ENCODE data around the gene CAP1. TPM values are rescaled to one million over a fixed set of nuclear protein-coding genes. Genes with fewer than 3 reads are reported as not detected.

CAP1 gene
- polyA plus RNA-seq, 1 experiment: 585 TPM

- Histone ChIP-seq H3K27me3 (ENCODE audit: control insufficient read depth, insufficient read depth, low read length) (no peaks in the 10 kb centered on the region), H3K4me3 (ENCODE audit: low read depth, low read length) (peak overlapping the region; percentile 97), H3K36me3 (ENCODE audit: control insufficient read depth, insufficient read depth, low read length) (0 out of 2 replicates have a peak, but pooled peaks cover 1% of the 10 kb centered on the region)
- no peak for TF ChIP-seq CTCF (IDR thresholded peaks at IDR 0.05; ENCODE audit: insufficient read depth, low read depth, low read length)
- CTCF ChIA-PET: interaction anchor here (1.1 to 2.7 kb wide), 4 partner anchors 40 to 120 kb away, joined by 3 to 8 read pairs (median 4); no protein-coding TSS in a partner anchor
- DNase-seq (ENCODE audit: low read depth): no peak
- POLR2A ChIA-PET: interaction anchor here (0.6 to 0.7 kb wide), 3 partner anchors 67 to 198 kb away, joined by 3 to 4 read pairs (median 4); no protein-coding TSS in a partner anchor
Measured at GRCh38 chr1:40039245-40039756, 1.2 kb upstream of the CAP1 start.

DNA sequence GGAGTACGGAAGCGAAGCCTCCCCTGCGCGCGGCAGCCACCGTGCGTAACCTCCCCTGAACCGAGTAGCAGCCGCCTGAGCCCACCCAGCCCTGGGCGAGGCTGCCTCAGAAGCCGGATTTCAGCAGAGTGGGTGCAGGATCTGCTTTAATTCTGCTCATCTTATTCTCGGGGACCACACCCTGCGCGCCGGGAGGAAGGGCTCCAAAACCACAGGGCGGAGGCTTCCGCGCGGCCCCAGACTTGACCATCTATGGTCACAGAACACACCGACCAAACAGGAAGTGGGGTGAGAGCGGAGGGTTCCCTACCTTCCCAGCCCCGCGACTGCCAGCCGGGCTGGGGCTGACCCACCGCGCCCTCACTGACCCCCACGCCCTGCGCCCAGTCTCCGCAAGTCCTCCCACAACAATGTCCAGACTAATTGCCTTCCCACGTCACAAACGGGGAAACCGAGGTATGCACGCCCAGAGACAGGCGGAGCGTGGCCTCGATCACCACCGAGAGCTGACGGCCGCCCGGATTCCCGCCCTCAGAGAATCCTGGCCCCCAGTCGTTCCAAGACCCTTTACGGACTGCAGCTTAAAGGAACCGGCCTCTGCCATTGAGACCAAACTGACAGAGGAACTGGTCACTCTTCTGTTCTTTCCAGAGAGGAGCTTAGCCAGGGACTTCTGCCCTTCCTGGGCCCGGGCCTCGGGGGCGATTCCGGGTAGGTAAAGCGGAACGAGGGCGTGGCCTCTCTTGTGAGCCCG lies 595 bp upstream of the CAP1 start:
- ChIA-PET CTCF (interaction anchor here (0.7 to 2.7 kb wide), 6 partner anchors 40 to 120 kb away, joined by 3 to 8 read pairs (median 4); no protein-coding TSS in a partner anchor), POLR2A (interaction anchor here (0.6 to 0.8 kb wide), 6 partner anchors 10 to 1673 kb away, joined by 3 to 7 read pairs (median 3); no protein-coding TSS in a partner anchor)
- Histone ChIP-seq H3K4me3 (ENCODE audit: low read depth, low read length) (peak overlapping the region; percentile 97), H3K36me3 (ENCODE audit: control insufficient read depth, insufficient read depth, low read length) (0 out of 2 replicates have a peak, but pooled peaks cover 1% of the 10 kb centered on the region), H3K27me3 (ENCODE audit: control insufficient read depth, insufficient read depth, low read length) (no peaks in the 10 kb centered on the region)
- TF ChIP-seq CTCF (IDR thresholded peaks at IDR 0.05; ENCODE audit: insufficient read depth, low read depth, low read length): no peak
- peak; percentile 50 for DNase-seq (ENCODE audit: low read depth)

DNA sequence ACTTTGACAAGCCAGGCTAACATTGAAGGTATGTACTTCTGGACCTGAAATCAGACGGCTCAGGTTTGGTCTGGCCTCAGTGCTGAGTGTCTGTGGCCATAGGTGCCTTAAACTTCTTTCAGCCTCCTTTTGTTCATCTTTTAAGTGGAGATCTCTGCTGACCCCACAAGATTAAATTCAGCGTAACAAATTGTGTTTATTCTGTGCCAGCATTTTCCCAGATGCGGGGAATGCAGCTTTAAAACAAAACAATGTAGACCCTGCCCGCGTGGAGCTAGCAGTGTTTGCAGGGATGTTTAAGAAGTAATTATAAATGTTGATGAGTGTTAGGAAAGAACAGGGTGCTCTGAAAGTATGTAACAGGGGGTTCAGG lies 923 bp downstream of the CAP1 start:
- no peak for DNase-seq (ENCODE audit: low read depth)
- POLR2A ChIA-PET: no interaction called here
- Histone ChIP-seq H3K36me3 (ENCODE audit: control insufficient read depth, insufficient read depth, low read length) (0 out of 2 replicates have a peak, but pooled peaks cover 1% of the 10 kb centered on the region), H3K4me3 (ENCODE audit: low read depth, low read length) (peak overlapping the region; percentile 97), H3K27me3 (ENCODE audit: control insufficient read depth, insufficient read depth, low read length) (no peaks in the 10 kb centered on the region)
- CTCF ChIA-PET: interaction anchor here (0.9 to 2.7 kb wide), 2 partner anchors 9 to 122 kb away, joined by 3 to 8 read pairs; no protein-coding TSS in a partner anchor
- no peak for TF ChIP-seq CTCF (IDR thresholded peaks at IDR 0.05; ENCODE audit: insufficient read depth, low read depth, low read length)

DNA sequence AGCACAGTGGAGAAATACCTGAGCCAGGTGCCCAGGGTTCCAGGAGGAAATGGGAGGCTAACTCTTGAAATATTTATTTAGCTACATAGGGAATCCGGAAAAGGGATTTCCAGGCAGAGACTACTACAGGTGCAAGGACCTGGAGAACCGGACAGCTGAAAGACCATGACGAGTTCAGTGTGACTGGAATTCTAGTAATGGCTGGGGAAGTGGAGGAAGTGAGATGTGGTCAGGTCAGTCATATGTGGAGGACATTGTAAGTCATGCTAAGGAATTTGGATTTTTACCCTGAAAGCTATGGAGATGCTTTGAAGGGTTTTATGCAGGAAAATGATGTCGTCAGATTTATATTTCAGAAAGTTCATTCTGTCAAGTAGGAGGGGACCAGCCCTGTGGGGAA lies 1.8 kb downstream of the CAP1 start:
- CTCF ChIA-PET: no interaction called here
- POLR2A ChIA-PET: no interaction called here
- Histone ChIP-seq H3K27me3 (ENCODE audit: control insufficient read depth, insufficient read depth, low read length) (no peaks in the 10 kb centered on the region), H3K36me3 (ENCODE audit: control insufficient read depth, insufficient read depth, low read length) (0 out of 2 replicates have a peak, but pooled peaks cover 1% of the 10 kb centered on the region), H3K4me3 (ENCODE audit: low read depth, low read length) (no peak overlapping the region)
- no peak for TF ChIP-seq CTCF (IDR thresholded peaks at IDR 0.05; ENCODE audit: insufficient read depth, low read depth, low read length)
- DNase-seq (ENCODE audit: low read depth): no peak

GRCh38 chr1:40044110-40044509 lies 3.6 kb downstream of the CAP1 start:
- no peak overlapping the region for H3K4me3 ChIP-seq (ENCODE audit: low read depth, low read length)
- POLR2A ChIA-PET: no interaction called here
- 0 out of 2 replicates have a peak, but pooled peaks cover 1% of the 10 kb centered on the region for H3K36me3 ChIP-seq (ENCODE audit: control insufficient read depth, insufficient read depth, low read length)
- no peaks in the 10 kb centered on the region for H3K27me3 ChIP-seq (ENCODE audit: control insufficient read depth, insufficient read depth, low read length)
- no peak for DNase-seq (ENCODE audit: low read depth)
- CTCF ChIA-PET: no interaction called here
- no peak for TF ChIP-seq CTCF (IDR thresholded peaks at IDR 0.05; ENCODE audit: insufficient read depth, low read depth, low read length)
